ENCODE results near the gene U2AF1. TPM values are rescaled to one million over a fixed set of nuclear protein-coding genes. Genes with fewer than 3 reads are reported as not detected.
"Not testable (repeated sequence)": the region's sequence is repeated elsewhere in the genome, so short reads cannot be mapped to it uniquely, and the experiment has no call there.

U2AF1 gene
- total RNA-seq, 1 experiment from 2014 or later, result 51.9 TPM

GRCh38 chr21:43064265-43064917, 43.0 kb downstream of the U2AF1 start:
- H3K4me1 ChIP-seq (ENCODE audit: insufficient read depth, low read length); H3K4ac ChIP-seq (ENCODE audit: low read depth, low read length); H2BK20ac ChIP-seq (ENCODE audit: low read depth, low read length, poor library complexity, severe bottlenecking); H3K4me1 Mint-ChIP-seq; H3K79me1 ChIP-seq (ENCODE audit: insufficient read depth, low read depth, low read length, poor library complexity, severe bottlenecking); H3K9me3 Mint-ChIP-seq; H3K27me3 Mint-ChIP-seq (ENCODE audit: low read depth); H2BK5ac ChIP-seq (ENCODE audit: insufficient read length, low read length); H3T11ph ChIP-seq (ENCODE audit: low read length); DNase-seq; H3K56ac ChIP-seq (ENCODE audit: insufficient read length, low read depth, low read length); H2AK5ac ChIP-seq (ENCODE audit: insufficient read length, low read length); H2BK15ac ChIP-seq (ENCODE audit: low read depth, low read length); H2BK12ac ChIP-seq (ENCODE audit: insufficient read length, low read depth, low read length); H4K20me1 ChIP-seq (ENCODE audit: control insufficient read depth, insufficient read depth, insufficient read length); H3K36me3 Mint-ChIP-seq (ENCODE audit: insufficient read depth in 1 of 3, low read depth in 3 of 3); H4K8ac ChIP-seq (replicated peaks; ENCODE audit: insufficient read length, low read depth, low read length); H2AFZ ChIP-seq (ENCODE audit: low read length); H3K9ac ChIP-seq (ENCODE audit: extremely low read depth, insufficient read length, low read length); H3K4me3 Mint-ChIP-seq; H3K14ac ChIP-seq (ENCODE audit: insufficient read depth, low read length); H3K23me2 ChIP-seq (ENCODE audit: insufficient read length, low read depth, low read length, poor library complexity, severe bottlenecking); H3K79me2 ChIP-seq (ENCODE audit: insufficient read depth, low read length); H3K9me3 ChIP-seq (ENCODE audit: control insufficient read depth, low read depth, low read length); H3K4me2 ChIP-seq (ENCODE audit: insufficient read depth, insufficient read length, low read length); H3K27ac Mint-ChIP-seq; H2BK120ac ChIP-seq (ENCODE audit: low read depth, low read length, poor library complexity, severe bottlenecking); H3K18ac ChIP-seq (ENCODE audit: insufficient read length, low read depth, low read length); H3K27me3 ChIP-seq (ENCODE audit: insufficient read depth, low read length); H3K27ac ChIP-seq (ENCODE audit: insufficient read length, low read depth, low read length); H4K5ac ChIP-seq (ENCODE audit: insufficient read length, low read depth, low read length); H3K23ac ChIP-seq (ENCODE audit: insufficient read length, low read depth, low read length); H4K91ac ChIP-seq (ENCODE audit: insufficient read length, low read depth, low read length): not testable (repeated sequence)
- no CpG with 5 or more reads among the region's 22 CpGs for WGBS (ENCODE audit: extremely low coverage, insufficient read length, low lambda C conversion rate)

DNA sequence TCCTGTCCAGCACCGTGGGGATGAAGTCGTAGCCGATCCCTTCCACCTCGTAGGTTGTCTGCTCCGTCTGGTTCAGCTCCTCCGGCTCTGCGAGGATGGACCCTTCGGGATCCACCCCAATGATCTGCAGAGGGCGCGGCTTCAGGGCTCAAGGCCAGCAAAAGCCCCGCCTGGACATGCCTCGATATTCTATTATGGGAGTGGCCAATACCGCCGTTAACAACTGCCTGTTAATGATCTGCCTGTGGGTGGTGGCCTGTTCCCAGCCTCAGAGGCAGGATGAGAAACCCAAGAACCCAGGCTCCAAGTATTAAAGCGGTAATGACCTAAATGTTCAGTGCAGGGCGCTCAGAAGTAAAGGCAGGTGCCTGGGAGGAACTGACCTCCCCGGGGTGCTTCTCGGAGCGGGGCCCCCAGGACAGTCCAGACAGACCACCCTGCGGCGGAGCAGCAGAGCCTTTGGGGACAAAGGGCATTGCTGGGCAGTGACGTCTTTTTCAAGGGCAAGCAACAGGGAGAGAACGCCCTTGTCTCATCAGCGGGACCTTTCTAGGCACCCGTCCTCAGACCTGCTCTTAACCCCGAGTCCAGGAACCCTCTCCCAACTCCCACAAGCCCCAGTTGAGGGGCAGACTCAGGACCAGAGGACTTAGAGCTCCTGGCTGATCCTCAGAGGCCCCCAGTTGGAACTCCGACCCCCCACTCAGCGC, 44.3 kb downstream of the U2AF1 start:
- not testable (repeated sequence) for H3K27me3 ChIP-seq (ENCODE audit: insufficient read depth, low read length); H3K27ac ChIP-seq (ENCODE audit: insufficient read length, low read depth, low read length); H3K18ac ChIP-seq (ENCODE audit: insufficient read length, low read depth, low read length); H3K4me1 ChIP-seq (ENCODE audit: insufficient read depth, low read length); H3K79me2 ChIP-seq (ENCODE audit: insufficient read depth, low read length); H3K23ac ChIP-seq (ENCODE audit: insufficient read length, low read depth, low read length); H3K79me1 ChIP-seq (ENCODE audit: insufficient read depth, low read depth, low read length, poor library complexity, severe bottlenecking); H3K9me3 Mint-ChIP-seq; H3K27ac Mint-ChIP-seq; H3K4ac ChIP-seq (ENCODE audit: low read depth, low read length); H2BK15ac ChIP-seq (ENCODE audit: low read depth, low read length); H3T11ph ChIP-seq (ENCODE audit: low read length); H4K5ac ChIP-seq (ENCODE audit: insufficient read length, low read depth, low read length); H3K27me3 Mint-ChIP-seq (ENCODE audit: low read depth); H4K8ac ChIP-seq (replicated peaks; ENCODE audit: insufficient read length, low read depth, low read length); H2BK5ac ChIP-seq (ENCODE audit: insufficient read length, low read length); H4K20me1 ChIP-seq (ENCODE audit: control insufficient read depth, insufficient read depth, insufficient read length); H3K36me3 Mint-ChIP-seq (ENCODE audit: insufficient read depth in 1 of 3, low read depth in 3 of 3); H3K9me3 ChIP-seq (ENCODE audit: control insufficient read depth, low read depth, low read length); H3K4me1 Mint-ChIP-seq; H2BK12ac ChIP-seq (ENCODE audit: insufficient read length, low read depth, low read length); H3K56ac ChIP-seq (ENCODE audit: insufficient read length, low read depth, low read length); H2AFZ ChIP-seq (ENCODE audit: low read length); H2BK20ac ChIP-seq (ENCODE audit: low read depth, low read length, poor library complexity, severe bottlenecking); H2BK120ac ChIP-seq (ENCODE audit: low read depth, low read length, poor library complexity, severe bottlenecking); H3K23me2 ChIP-seq (ENCODE audit: insufficient read length, low read depth, low read length, poor library complexity, severe bottlenecking); H3K14ac ChIP-seq (ENCODE audit: insufficient read depth, low read length); H3K9ac ChIP-seq (ENCODE audit: extremely low read depth, insufficient read length, low read length); H2AK5ac ChIP-seq (ENCODE audit: insufficient read length, low read length); H4K91ac ChIP-seq (ENCODE audit: insufficient read length, low read depth, low read length); DNase-seq; H3K4me2 ChIP-seq (ENCODE audit: insufficient read depth, insufficient read length, low read length); H3K4me3 Mint-ChIP-seq
- WGBS (ENCODE audit: extremely low coverage, insufficient read length, low lambda C conversion rate), result no CpG with 5 or more reads among the region's 28 CpGs
